Loucy (cell line): ENCODE measurements around the gene NIPSNAP3A.

ENCODE experiments used
- H2AFZ ChIP-seq: fragments of 200-600 bp; sonication (generic); 2 replicates; pipeline ENCODE4 v1.6.0; 2016; ENCODE audit warnings: antibody characterized with exemption, mild to moderate bottlenecking, low read length, moderate library complexity
- H3F3A ChIP-seq: fragments of 200-600 bp; 2 replicates; pipeline ENCODE4 v1.6.0; 2016; ENCODE audit warnings: antibody characterized with exemption, low read depth, mild to moderate bottlenecking
- H3K27me3 ChIP-seq: fragments of 200-600 bp; sonication (generic); 2 replicates; pipeline ENCODE4 v1.6.1; 2014; ENCODE audit warnings: low read length, mild to moderate bottlenecking; ENCODE audit not compliant: insufficient read depth, poor library complexity, severe bottlenecking
- H3K36me3 ChIP-seq: fragments of 200-600 bp; sonication (generic); 2 replicates; pipeline ENCODE4 v1.6.1; 2016; ENCODE audit warnings: low read length; ENCODE audit not compliant: insufficient read depth
- H3K4me1 ChIP-seq: fragments of 200-600 bp; sonication (generic); 2 replicates; pipeline ENCODE4 v1.5.1; 2014; ENCODE audit warnings: low read length, mild to moderate bottlenecking; ENCODE audit not compliant: insufficient read depth, poor library complexity, severe bottlenecking
- H3K4me2 ChIP-seq: fragments of 200-600 bp; sonication (generic); 2 replicates; pipeline ENCODE4 v1.6.0; 2014; ENCODE audit warnings: antibody characterized with exemption, low read length, low read depth, mild to moderate bottlenecking; ENCODE audit not compliant: poor library complexity, severe bottlenecking
- H3K4me3 ChIP-seq: fragments of 200-600 bp; sonication (generic); 2 replicates; pipeline ENCODE4 v1.5.1; 2014; ENCODE audit warnings: low read length, mild to moderate bottlenecking, mixed read lengths; ENCODE audit not compliant: poor library complexity, severe bottlenecking
- H3K79me2 ChIP-seq: fragments of 200-600 bp; sonication (generic); 2 replicates; pipeline ENCODE4 v1.6.1; 2014; ENCODE audit warnings: low read length; ENCODE audit not compliant: insufficient read depth
- H3K9ac ChIP-seq: fragments of 200-600 bp; sonication (generic); 2 replicates; pipeline ENCODE4 v1.6.0; 2014; ENCODE audit warnings: mild to moderate bottlenecking, low read depth, low read length, moderate library complexity; ENCODE audit not compliant: poor library complexity, severe bottlenecking
- H3K9me2 ChIP-seq: fragments of 200-600 bp; sonication (generic); replicated peaks from 2 replicates; pipeline ENCODE4 v1.6.1; 2016; ENCODE audit warnings: low read depth, low read length, mixed read lengths
- H3K9me3 ChIP-seq: fragments of 200-600 bp; sonication (generic); 2 replicates; pipeline ENCODE4 v1.6.1; 2014; ENCODE audit warnings: mild to moderate bottlenecking, antibody characterized with exemption, low read length, low read depth; ENCODE audit not compliant: insufficient read depth
- H4K20me1 ChIP-seq: fragments of 200-600 bp; sonication (generic); 2 replicates; pipeline ENCODE4 v1.6.0; 2014; ENCODE audit warnings: antibody characterized with exemption, low read length, mild to moderate bottlenecking; ENCODE audit not compliant: insufficient read depth, poor library complexity, severe bottlenecking
- EZH2phosphoT487 ChIP-seq: fragments of 200-600 bp; IDR thresholded peaks from 2 replicates; pipeline ENCODE4 v1.6.1; 2018; ENCODE audit warnings: antibody characterized with exemption, mild to moderate bottlenecking, moderate library complexity, borderline replicate concordance
- TF ChIP-seq, protein P1 (sequence below): fragments of 200-600 bp; sonication (generic); conservative IDR thresholded peaks from 2 replicates; pipeline ENCODE4 v1.5.1; 2014; ENCODE audit warnings: mild to moderate bottlenecking, antibody characterized with exemption, low read length

NIPSNAP3A gene

DNA sequence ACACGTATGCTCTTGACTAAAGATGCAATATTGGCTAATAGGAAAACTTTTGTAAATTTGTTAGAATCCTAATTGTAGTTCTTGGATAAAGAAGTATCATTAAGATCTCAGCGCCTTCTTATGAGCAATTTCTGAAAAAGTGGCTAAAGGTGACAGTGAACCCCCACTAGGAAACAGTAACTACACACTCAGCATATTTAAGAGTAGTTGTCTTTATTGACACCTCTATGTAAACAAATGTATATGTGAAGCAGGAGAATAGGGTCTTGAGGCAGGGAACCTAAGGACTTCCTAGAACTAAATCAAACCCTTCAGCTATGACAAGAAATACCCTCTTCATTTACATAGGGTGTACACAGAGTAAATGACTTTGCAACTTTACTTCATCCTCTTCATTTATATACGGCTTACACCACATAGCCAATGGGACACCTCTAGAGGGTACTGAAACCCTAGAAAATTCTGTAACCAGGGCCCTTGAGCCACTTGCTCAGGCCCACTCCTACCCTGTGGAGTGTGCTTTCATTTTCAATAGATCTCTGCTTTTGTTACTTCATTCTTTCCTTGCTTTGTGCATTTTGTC is 2.8 kb downstream of the NIPSNAP3A start:
- peaks cover 36% of the 10 kb centered on the region for H3K4me1 ChIP-seq
- H3K4me3 ChIP-seq, result peak overlapping the region; percentile 84
- H3K9ac ChIP-seq, result no peak overlapping the region
- TF ChIP-seq EZH2phosphoT487, result no peak
- TF ChIP-seq, protein P1, sequence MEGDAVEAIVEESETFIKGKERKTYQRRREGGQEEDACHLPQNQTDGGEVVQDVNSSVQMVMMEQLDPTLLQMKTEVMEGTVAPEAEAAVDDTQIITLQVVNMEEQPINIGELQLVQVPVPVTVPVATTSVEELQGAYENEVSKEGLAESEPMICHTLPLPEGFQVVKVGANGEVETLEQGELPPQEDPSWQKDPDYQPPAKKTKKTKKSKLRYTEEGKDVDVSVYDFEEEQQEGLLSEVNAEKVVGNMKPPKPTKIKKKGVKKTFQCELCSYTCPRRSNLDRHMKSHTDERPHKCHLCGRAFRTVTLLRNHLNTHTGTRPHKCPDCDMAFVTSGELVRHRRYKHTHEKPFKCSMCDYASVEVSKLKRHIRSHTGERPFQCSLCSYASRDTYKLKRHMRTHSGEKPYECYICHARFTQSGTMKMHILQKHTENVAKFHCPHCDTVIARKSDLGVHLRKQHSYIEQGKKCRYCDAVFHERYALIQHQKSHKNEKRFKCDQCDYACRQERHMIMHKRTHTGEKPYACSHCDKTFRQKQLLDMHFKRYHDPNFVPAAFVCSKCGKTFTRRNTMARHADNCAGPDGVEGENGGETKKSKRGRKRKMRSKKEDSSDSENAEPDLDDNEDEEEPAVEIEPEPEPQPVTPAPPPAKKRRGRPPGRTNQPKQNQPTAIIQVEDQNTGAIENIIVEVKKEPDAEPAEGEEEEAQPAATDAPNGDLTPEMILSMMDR, result no peak
- no peaks in the 10 kb centered on the region for H4K20me1 ChIP-seq
- no peaks in the 10 kb centered on the region; the same call in 1 of the 2 replicates for H3K36me3 ChIP-seq
- H3K27me3 ChIP-seq, result no peaks in the 10 kb centered on the region
- no peaks in the 10 kb centered on the region for H3K9me3 ChIP-seq
- no peak overlapping the region for H2AFZ ChIP-seq
- H3K9me2 ChIP-seq, result no peaks in the 10 kb centered on the region
- peak overlapping the region; percentile 93 for H3K4me2 ChIP-seq
- H3K79me2 ChIP-seq, result peaks cover 21% of the 10 kb centered on the region
- H3F3A ChIP-seq, result peaks cover 3% of the 10 kb centered on the region; the same call in 1 of the 2 replicates

DNA sequence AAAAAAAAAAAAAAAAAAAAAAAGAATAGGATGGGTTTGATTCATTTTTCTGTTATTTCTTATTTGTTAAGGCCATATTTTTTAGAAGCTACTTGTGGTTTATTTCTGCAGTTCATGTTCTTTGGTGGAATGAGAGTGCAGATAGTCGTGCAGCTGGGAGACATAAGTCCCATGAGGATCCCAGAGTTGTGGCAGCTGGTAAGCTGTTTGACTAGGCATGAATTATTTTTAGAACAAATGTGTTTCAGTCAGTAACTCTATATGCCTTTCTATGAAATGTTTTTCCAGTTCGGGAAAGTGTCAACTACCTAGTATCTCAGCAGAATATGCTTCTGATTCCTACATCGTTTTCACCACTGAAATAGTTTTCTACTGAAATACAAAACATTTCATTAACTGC is 11.5 kb downstream of the NIPSNAP3A start:
- Histone ChIP-seq H3F3A (peaks cover 10% of the 10 kb centered on the region; the same call in 1 of the 2 replicates), H3K27me3 (no peaks in the 10 kb centered on the region), H3K4me3 (no peak overlapping the region), H3K79me2 (no peaks in the 10 kb centered on the region), H3K9ac (no peak overlapping the region), H4K20me1 (no peaks in the 10 kb centered on the region), H2AFZ (no peak overlapping the region), H3K4me1 (no peaks in the 10 kb centered on the region), H3K9me3 (no peaks in the 10 kb centered on the region), H3K36me3 (no peaks in the 10 kb centered on the region), H3K9me2 (no peaks in the 10 kb centered on the region), H3K4me2 (no peak overlapping the region)
- no peak for TF ChIP-seq EZH2phosphoT487
- TF ChIP-seq, protein P1, result no peak

DNA sequence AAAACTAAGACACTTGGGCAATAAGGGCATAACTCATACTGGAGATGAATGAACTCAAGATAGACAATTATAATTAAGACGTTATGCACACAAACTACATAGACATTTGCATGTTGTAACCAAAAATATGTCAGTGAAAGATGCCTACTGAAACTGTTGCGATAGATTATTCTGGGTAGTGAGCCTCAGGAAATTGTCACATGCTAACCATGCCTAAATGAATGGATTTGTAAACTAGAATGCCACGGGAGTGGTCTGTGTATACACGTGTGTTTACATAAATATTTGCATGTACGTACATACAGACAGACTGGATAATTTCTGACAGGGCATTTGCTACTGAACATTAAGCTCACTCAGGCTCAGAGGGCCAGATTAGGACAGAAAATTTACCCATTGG is 17.7 kb downstream of the NIPSNAP3A start:
- H3K36me3 ChIP-seq, result no peaks in the 10 kb centered on the region
- H3K27me3 ChIP-seq, result peaks cover 4% of the 10 kb centered on the region
- H3K9ac ChIP-seq, result no peak overlapping the region
- TF ChIP-seq, protein P1, result no peak
- TF ChIP-seq EZH2phosphoT487, result no peak
- no peak overlapping the region for H2AFZ ChIP-seq
- no peaks in the 10 kb centered on the region for H3K9me2 ChIP-seq
- H3F3A ChIP-seq, result peaks cover 10% of the 10 kb centered on the region; the same call in 1 of the 2 replicates
- H3K79me2 ChIP-seq, result no peaks in the 10 kb centered on the region
- H4K20me1 ChIP-seq, result no peaks in the 10 kb centered on the region
- H3K4me2 ChIP-seq, result peak overlapping the region; percentile 74
- peak overlapping the region; percentile 87 for H3K4me3 ChIP-seq
- H3K9me3 ChIP-seq, result no peaks in the 10 kb centered on the region
- no peaks in the 10 kb centered on the region for H3K4me1 ChIP-seq
